GM13976 (cell line): ENCODE results near the gene MYO5B.

Experiments
- DNase-seq: peaks from one replicate; pipeline ENCODE4 v3.0.0; 2012; ENCODE audit warnings: low spot score
- CTCF ChIP-seq: IDR thresholded peaks from 2 replicates; pipeline ENCODE4 v1.5.1; 2012; ENCODE audit warnings: borderline replicate concordance, mild to moderate bottlenecking; ENCODE audit not compliant: insufficient read depth; ENCODE audit errors: extremely low read depth, missing control alignments, control extremely low read depth
- in situ Hi-C: fragments of 300-500 bp; cut with MboI; formaldehyde crosslinking; loops from one replicate; pipeline ENCODE4 v1.12.0; 2022; ENCODE audit warnings: low sequenced_read_pairs, mixed read lengths, inconsistent platforms; ENCODE audit not compliant: unreplicated experiment

Gene MYO5B

GRCh38 chr18:49880661-49881060, 314.3 kb downstream of the MYO5B start:
- TF ChIP-seq CTCF = no peak
- in situ Hi-C loops = no loop called here
- no peak for DNase-seq

GRCh38 chr18:49879271-49879580, 315.7 kb downstream of the MYO5B start:
- no peak for TF ChIP-seq CTCF
- in situ Hi-C loops = no loop called here
- DNase-seq = no peak

GRCh38 chr18:49878567-49879270, 316.2 kb downstream of the MYO5B start:
- no peak for DNase-seq
- TF ChIP-seq CTCF = no peak
- in situ Hi-C loops = no loop called here

- DNase-seq = no peak
- no peak for TF ChIP-seq CTCF
- in situ Hi-C loops = no loop called here
Measured at GRCh38 chr18:49878015-49878414, 316.9 kb downstream of the MYO5B start.

- no peak for DNase-seq
- in situ Hi-C loops = no loop called here
- no peak for TF ChIP-seq CTCF
Measured at GRCh38 chr18:49876536-49876935, 318.4 kb downstream of the MYO5B start.

GRCh38 chr18:49875783-49876182, 319.2 kb downstream of the MYO5B start:
- no peak for TF ChIP-seq CTCF
- in situ Hi-C loops = no loop called here
- DNase-seq = no peak
